Effector CD4-positive, alpha-beta T cell (primary cell): ENCODE measurements around the gene TRIO.
"Not testable (repeated sequence)": the region's sequence is repeated elsewhere in the genome, so short reads cannot be mapped to it uniquely, and the experiment has no call there.

Experiments used
- DNase-seq: peaks from one replicate; pipeline ENCODE4 v3.0.0-alpha.2; 2020
- total RNA-seq: gene quantifications from one replicate; lab custom pipeline; 2026; lab: John Stamatoyannopoulos, UW

TRIO gene
- total RNA-seq: 18.2 reads per million, percentile 45 among the genes with 10 or more reads in this experiment

GRCh38 chr5:14142827-14143545, at the start of gene TRIO:
TRIO (plus strand) TSS chr5:14143342; CDS start chr5:14143726, 384 bp downstream.
- peak; percentile 54 for DNase-seq

GRCh38 chr5:14097380-14097779, 45.8 kb upstream of the TRIO start:
- not testable (repeated sequence) for DNase-seq

- DNase-seq: no peak
Measured at GRCh38 chr5:14097998-14098471, 45.1 kb upstream of the TRIO start.

DNA sequence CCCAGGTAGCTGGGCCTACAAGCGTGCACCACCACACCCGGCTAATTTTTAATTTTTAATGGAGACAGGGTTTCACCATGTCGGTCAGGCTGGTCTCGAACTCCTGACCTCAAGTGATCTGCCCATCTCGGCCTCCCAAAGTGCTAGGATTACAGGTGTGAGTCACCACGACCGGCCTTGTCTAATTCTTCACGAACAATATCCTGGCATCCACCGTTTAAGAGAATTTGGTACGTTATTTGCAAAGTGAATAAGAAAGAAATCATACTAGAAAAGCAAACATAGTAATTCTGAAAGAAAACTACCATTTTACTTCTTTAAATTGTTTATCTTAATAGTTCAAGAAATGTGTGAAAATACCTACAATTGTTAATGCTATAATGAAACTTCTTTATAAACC, 42.9 kb upstream of the TRIO start:
- DNase-seq: no peak

GRCh38 chr5:14101922-14102321, 41.2 kb upstream of the TRIO start:
- no peak for DNase-seq

DNA sequence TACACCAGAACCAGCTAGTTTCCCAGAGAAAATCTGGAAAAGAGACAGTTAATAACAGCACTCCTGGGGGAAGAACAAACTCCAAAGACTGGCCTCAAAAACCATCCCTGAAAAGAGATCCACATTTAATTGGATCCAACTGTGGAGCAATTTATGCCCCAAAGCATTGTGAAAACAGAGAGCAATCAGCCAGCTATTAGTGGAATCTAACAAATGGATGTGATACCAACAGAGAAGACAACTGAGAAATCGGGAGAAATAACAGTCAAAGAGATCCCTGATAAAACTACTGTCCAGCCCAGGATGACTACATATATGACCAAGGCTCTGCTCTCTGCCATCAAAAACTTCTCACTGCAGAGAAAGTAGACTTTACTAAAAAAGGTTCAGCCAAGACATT, 40.5 kb upstream of the TRIO start:
- no peak for DNase-seq

GRCh38 chr5:14105718-14106410, 37.3 kb upstream of the TRIO start:
- no peak for DNase-seq

- no peak for DNase-seq
Measured at GRCh38 chr5:14107536-14107935, 35.6 kb upstream of the TRIO start.

DNA sequence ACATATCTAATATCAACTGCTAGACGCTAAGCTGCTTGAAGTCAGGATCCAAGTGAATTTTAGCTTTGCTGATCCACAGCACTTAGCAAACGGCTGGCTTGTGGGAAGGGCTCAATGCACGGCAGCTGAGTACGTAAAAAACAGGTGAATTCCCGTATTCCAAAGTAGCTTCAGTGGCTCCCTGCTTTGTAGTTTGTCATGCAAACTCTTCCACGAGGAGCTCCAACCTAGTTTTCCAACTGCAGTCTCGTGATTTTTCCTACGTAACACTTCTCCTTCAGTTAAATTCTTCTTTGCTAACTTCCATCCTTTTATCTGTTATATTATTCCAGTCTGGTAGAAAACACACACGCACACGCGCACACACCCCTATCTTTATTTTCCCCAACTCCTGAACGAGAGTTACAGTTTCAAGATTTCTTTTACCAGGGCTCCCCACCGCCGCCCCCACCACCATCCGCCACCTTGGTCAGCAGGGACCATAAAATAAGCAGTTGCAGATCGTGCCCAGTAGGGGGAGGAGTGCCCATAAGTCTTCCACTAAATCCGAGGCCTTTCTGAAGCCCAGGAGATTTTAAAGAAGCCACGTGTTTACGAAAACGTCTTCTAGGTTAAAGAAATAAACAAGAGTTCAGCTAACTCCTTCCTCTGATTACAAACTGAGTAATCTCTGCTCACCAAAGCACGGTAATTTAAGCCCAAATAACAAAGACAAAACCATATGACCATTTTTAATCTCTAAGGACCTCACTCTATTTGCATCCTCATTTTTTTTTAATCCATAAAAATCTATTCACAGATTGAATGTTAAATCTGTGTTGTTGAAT, 34.8 kb upstream of the TRIO start:
- DNase-seq: no peak

DNA sequence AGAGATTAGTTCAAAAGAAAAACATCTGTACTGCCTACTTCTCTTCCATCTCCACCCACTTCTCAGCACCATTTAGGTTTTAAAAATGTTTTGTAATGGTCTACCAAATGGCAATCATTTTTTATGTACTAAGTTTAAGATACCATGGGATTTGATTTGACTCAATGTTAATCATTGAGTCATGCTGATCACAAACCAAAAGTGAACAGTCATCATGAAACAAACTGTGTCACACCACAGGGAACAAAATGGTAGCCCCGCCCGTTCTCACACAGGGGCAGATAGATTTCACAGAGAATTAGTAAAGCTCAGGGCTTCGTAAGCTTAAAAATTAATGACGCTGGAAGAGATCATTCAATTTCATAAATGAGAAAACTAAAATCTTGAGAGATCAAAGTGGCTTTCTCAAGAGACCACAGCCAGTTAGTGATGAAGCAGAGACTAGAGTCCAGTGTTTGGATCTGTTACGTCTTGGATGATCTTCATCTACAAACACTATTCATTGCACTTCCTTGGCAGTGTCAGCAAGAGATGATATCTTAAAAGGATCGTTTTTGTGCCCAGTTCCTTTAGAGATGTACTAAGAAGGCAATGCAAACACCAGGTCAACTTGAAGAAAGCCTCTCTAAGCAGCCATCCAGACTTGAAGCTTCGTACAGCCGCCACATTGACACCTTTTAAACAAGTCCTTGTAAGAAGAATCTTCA, 33.9 kb upstream of the TRIO start:
- no peak for DNase-seq

DNA sequence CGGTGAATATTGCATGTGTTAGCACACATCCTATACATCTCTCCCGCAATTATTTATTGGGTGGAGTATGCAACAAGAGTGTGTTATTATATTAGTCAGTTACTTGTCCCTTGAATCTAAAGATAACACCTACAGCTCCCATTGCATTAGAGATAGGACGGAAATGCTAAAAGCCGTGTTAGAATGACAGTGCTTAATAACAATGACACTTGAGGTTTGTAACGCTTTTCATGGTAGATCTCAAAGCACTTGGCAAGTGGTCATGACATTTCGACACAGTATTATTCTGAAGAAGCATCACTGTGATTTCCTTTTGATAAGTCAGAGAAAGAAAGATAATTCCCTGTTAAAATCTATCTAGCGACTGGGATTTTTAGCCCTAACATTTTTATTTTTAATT, 33.4 kb upstream of the TRIO start:
- no peak for DNase-seq

- DNase-seq: no peak
Measured at GRCh38 chr5:14110196-14110595, 32.9 kb upstream of the TRIO start.

DNA sequence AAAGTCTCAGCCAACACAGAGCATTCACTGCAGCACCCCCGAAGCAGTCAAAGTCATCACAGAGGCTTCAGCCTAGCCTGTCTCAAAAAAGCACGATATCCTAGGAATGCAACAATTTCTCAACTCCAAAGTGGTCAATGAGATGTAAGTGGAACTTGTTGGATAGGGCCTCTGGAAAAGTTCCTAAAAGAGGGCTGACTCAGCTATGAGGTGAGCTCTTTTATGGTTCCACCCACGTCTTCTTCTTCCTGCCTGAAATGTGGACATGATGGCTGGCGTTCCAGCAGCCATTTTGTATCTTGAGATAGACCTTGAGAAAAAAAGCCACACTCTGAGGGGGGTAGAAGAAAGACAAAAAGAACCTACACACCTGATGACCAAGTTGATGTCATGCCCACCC, 32.5 kb upstream of the TRIO start:
- DNase-seq: no peak

DNA sequence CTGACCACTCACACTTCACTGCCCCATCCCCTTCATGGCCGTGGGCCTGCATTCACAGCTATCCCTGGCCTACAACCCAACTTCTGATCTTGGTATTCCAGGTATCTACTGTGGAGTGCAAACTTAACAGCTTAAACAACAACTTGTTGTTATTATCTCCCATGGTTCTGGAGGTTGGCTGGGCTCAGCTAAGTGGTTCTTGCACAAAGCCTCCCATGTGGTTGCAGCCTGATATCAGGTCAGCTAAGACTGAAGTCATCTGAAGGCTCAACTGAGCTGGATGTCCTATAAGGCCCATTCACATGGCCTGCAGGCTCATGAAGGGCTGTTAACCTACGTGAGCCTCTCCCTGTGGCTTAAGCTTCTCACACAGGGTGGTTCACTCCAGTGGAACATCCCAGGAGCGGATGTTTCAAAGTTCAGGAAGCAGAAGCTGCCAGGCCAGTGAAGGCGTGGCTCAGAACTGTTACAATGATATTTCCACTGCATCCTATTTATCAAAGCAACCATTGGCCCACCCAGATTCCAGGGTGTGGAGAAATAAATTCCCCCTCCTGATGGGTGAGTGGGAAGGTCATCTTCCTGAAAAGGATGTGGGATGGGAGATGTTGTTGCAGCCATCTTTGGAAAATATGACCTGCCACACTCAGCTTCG, 30.0 kb upstream of the TRIO start:
- DNase-seq: no peak

GRCh38 chr5:14114615-14115251, 28.4 kb upstream of the TRIO start:
- no peak for DNase-seq

- no peak for DNase-seq
Measured at GRCh38 chr5:14115323-14115895, 27.7 kb upstream of the TRIO start.

DNA sequence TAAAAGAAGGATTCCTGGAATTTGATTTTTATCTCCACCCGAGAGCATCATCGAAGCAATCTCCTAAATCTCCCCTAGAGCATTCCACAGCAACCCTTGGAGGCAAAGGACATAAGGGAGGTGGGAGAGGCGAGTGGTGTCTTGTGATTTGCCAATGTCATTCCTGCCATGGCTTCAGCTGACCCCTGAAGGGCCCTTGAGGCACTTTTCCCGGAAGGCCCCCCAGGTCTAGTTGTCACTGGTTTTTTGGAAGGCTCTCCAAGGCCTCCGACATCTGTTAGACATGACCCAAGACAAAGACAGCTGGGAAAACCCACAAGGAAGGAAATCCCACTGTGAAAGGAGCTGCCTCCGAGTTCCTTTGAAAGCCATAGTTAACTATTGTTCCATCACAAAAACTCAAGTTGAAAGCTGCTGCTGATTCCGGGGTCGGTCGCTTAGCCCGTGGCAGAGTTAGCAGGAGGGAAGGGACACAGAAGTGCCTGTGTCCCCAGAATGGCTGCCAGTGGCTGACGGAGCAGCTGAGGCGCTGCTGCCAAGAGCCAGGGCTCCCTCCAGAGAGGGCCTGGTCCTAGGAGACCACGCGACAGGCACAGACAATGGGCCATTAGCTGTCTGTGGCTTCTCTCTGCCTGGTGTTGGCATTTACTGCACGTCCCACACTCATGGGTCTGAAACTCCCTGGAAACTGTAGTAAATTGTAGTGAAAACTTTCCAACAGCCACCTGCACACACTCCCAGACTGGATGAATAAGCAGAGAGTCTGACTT, 24.4 kb upstream of the TRIO start:
- no peak for DNase-seq

DNA sequence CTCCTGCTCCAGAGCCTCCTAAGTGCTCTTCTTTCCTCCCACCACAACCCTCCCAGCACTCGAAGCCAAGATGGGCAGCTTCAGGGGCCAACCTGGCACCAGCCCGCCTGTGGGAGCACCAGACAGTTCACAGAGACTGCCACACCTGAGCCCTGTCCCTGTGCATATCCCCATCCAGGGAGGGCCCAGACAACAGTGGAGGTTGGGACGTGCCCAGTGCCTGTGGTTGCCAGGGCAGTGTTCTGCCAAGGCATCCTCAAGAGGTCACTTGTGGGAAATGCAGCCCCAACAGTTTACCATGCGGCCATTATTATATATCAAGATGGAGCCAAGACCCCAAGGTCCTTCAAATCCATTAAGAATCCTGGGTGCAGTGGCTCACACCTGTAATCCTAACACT, 23.0 kb upstream of the TRIO start:
- DNase-seq: no peak

DNA sequence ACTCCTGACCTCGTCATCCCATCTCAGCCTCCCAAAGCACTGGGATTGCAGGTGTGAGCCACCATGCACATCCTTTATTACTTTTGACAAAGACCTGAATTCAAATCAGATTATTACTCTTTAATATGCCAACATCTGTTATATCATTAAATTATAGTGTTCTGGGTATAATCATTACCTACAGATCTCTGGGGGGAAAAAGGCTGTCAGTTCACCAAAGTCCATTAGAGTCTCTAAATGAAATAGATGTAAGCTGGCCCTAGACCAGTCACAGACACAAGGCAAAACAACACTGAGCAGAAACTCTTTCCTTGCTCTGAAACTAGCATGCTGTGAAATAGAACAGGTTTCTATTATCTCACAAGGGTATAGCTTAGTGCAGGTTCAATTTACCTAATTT, 21.6 kb upstream of the TRIO start:
- no peak for DNase-seq

DNA sequence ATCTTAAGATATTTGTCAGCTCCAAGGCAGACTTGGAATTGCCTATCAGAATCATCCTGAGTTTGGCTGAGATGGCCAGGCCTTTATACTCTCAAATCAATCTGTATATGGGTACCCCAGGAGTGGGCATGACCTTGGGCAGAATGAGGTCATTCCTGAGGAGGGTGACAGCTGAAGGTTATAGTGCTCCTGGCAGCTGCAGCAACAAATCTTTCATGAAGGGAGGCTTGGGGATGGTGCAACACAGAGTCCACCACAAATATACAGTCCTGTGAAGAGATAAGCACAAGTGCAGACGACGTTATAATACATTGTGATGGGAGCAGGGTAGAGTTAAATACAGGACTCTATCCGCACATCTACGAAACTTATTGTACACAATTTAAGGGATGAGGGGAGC, 21.1 kb upstream of the TRIO start:
- DNase-seq: no peak

- no peak for DNase-seq
Measured at GRCh38 chr5:14123551-14123950, 19.6 kb upstream of the TRIO start.
